Head of caudate nucleus (tissue), 42 donors: ENCODE results near the gene LTV1.
"Not testable (repeated sequence)": the region's sequence is repeated elsewhere in the genome, so short reads cannot be mapped to it uniquely, and the experiment has no call there.

Source experiments
- DNase-seq, 42 donors: peaks; one replicate each; pipeline versions ENCODE4 v3.0.0 to v3.0.0-alpha.2; 2020 to 2021; ENCODE audit warnings: mixed read lengths in 7 of 42
- intact Hi-C: fragments of 100-400 bp; cut with DNase I; formaldehyde crosslinking; loops from one replicate; pipeline ENCODE4 v1.15.0; 2022

Gene LTV1

GRCh38 chr6:143842902-143843676 lies at the start of gene LTV1:
TSS of gene LTV1 (plus strand) at chr6:143843338. CDS start at chr6:143843478, 140 bp downstream.
- DNase-seq = peak; percentile 95 to 99 (median 98)
- intact Hi-C loops = no loop called here

GRCh38 chr6:143796551-143796950 lies 46.6 kb upstream of the LTV1 start:
- DNase-seq, intact Hi-C loops: not testable (repeated sequence)

GRCh38 chr6:143798487-143798886 lies 44.7 kb upstream of the LTV1 start:
- DNase-seq, intact Hi-C loops: not testable (repeated sequence)

- intact Hi-C loops = no loop called here
- DNase-seq = no peak
These were observed 40.1 kb upstream of the LTV1 start for GRCh38 chr6:143802833-143803565.

- DNase-seq = no peak
- intact Hi-C loops = no loop called here
These were observed 39.2 kb upstream of the LTV1 start for GRCh38 chr6:143803769-143804568.

- no peak for DNase-seq
- intact Hi-C loops = no loop called here
These were observed 38.3 kb upstream of the LTV1 start for GRCh38 chr6:143804835-143805239.

- intact Hi-C loops = no loop called here
- no peak for DNase-seq
These were observed 36.6 kb upstream of the LTV1 start for GRCh38 chr6:143806282-143807102.

GRCh38 chr6:143807103-143807772 lies 35.9 kb upstream of the LTV1 start:
- intact Hi-C loops = no loop called here
- DNase-seq = no peak

GRCh38 chr6:143810745-143811144 lies 32.4 kb upstream of the LTV1 start:
- DNase-seq = no peak
- intact Hi-C loops = no loop called here

GRCh38 chr6:143811501-143812157 lies 31.5 kb upstream of the LTV1 start:
- intact Hi-C loops = no loop called here
- no peak for DNase-seq

- intact Hi-C loops = no loop called here
- DNase-seq = no peak
These were observed 25.5 kb upstream of the LTV1 start for GRCh38 chr6:143817621-143818020.

GRCh38 chr6:143821359-143821758 lies 21.8 kb upstream of the LTV1 start:
- DNase-seq = no peak
- intact Hi-C loops = no loop called here

GRCh38 chr6:143822584-143823024 lies 20.5 kb upstream of the LTV1 start:
- DNase-seq = no peak
- intact Hi-C loops = no loop called here

- DNase-seq = no peak
- intact Hi-C loops = no loop called here
These were observed 19.6 kb upstream of the LTV1 start for GRCh38 chr6:143823548-143823947.

- intact Hi-C loops = no loop called here
- DNase-seq = no peak
These were observed 14.6 kb upstream of the LTV1 start for GRCh38 chr6:143828572-143828971.

- no peak for DNase-seq
- intact Hi-C loops = no loop called here
These were observed 7.0 kb upstream of the LTV1 start for GRCh38 chr6:143836150-143836549.

GRCh38 chr6:143838395-143838794 lies 4.7 kb upstream of the LTV1 start:
- no peak for DNase-seq
- intact Hi-C loops = no loop called here

- intact Hi-C loops = no loop called here
- DNase-seq = no peak
These were observed 3.9 kb upstream of the LTV1 start for GRCh38 chr6:143839196-143839595.
